Gastrocnemius medialis (tissue), 4 donors: ENCODE results near the gene SLC46A3.

Experiments used
- POLR2A ChIP-seq, 2 donors: fragments of 450-650 bp; IDR thresholded peaks; one replicate each; pipeline ENCODE4 v1.6.1; 2017; ENCODE audit warnings: antibody characterized with exemption in 2 of 2, mild to moderate bottlenecking in 2 of 2, moderate library complexity in 2 of 2
- TF ChIP-seq, protein P1 (sequence below), 5 experiments: fragments of 450-650 bp in 3 of 5; fragments of 200-600 bp in 2 of 5; sonication (generic) in 2 of 5; IDR thresholded peaks in 4 of 5; conservative IDR thresholded peaks in 1 of 5; 1 replicate in 4 of 5; 2 replicates in 1 of 5; pipeline ENCODE4 v1.5.1; 2016 to 2019; ENCODE audit warnings: antibody characterized with exemption in 5 of 5, mild to moderate bottlenecking in 3 of 5, moderate library complexity in 3 of 5

DNA sequence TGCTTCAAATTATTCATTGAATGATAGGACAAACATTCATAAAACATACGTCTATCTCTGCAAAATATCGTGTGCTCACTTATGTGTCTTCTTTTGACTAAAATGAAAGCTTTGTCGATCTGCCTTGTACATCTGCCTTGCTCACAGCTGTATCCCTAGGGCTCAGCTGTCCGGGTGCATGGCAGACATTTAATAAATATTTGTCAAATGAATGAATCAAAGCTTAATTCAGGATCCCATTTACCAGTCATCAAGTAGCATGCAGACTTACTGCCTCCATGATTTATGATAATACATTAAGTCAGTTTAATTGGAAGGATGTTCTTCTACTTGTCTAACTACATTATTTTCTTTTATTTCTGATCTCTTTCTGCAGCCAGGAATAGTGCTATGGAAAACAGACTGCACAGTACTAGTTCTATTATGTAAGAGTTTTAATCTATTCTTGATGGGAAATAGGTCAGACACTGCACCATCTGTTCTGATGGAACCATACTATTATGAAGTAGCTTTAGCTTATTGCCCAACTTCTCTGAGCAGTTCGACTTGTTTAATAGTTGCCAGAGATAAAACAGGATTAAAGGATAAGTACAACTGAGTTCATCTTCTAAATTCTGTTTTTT is 13.2 kb downstream of the SLC46A3 start:
- TF ChIP-seq, protein P1, sequence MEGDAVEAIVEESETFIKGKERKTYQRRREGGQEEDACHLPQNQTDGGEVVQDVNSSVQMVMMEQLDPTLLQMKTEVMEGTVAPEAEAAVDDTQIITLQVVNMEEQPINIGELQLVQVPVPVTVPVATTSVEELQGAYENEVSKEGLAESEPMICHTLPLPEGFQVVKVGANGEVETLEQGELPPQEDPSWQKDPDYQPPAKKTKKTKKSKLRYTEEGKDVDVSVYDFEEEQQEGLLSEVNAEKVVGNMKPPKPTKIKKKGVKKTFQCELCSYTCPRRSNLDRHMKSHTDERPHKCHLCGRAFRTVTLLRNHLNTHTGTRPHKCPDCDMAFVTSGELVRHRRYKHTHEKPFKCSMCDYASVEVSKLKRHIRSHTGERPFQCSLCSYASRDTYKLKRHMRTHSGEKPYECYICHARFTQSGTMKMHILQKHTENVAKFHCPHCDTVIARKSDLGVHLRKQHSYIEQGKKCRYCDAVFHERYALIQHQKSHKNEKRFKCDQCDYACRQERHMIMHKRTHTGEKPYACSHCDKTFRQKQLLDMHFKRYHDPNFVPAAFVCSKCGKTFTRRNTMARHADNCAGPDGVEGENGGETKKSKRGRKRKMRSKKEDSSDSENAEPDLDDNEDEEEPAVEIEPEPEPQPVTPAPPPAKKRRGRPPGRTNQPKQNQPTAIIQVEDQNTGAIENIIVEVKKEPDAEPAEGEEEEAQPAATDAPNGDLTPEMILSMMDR (IDR thresholded peaks at IDR 0.05 in 4 of 5, conservative IDR thresholded peaks at IDR 0.05 in 1 of 5): no peak
- TF ChIP-seq POLR2A (IDR thresholded peaks at IDR 0.05): no peak
